C1 segment of cervical spinal cord (tissue), 14 donors: ENCODE data around the gene NRROS.

Source experiments
- DNase-seq, 14 donors: peaks; one replicate each; lab custom pipeline; 2025; lab: John Stamatoyannopoulos, UW

NRROS gene

DNA sequence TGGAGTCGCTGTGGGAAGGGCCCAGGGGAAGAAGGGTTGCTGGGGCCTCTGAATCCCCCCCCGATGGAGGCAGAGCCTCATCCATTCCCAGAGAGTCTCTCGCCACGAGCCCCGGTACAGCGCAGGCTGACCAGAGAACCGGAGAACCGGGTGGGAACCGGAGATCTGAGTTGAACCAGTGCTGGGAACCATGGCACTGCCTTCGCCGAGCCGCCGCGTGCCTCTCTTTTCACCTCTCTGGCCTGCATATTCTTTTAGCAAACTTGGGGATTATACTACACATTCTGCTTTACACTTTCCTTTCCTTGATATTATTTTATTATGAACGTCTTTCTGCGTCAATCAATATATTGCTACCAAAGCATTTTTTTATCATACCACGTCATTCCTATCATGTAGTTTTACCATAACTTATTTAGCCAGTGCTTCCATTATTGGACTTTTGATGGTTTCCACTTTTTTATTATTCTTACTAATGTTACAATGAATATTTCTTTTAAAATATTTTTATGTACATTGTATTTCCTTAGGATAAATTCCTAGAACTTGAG is 7.2 kb downstream of the NRROS start:
- DNase-seq, result no peak

DNA sequence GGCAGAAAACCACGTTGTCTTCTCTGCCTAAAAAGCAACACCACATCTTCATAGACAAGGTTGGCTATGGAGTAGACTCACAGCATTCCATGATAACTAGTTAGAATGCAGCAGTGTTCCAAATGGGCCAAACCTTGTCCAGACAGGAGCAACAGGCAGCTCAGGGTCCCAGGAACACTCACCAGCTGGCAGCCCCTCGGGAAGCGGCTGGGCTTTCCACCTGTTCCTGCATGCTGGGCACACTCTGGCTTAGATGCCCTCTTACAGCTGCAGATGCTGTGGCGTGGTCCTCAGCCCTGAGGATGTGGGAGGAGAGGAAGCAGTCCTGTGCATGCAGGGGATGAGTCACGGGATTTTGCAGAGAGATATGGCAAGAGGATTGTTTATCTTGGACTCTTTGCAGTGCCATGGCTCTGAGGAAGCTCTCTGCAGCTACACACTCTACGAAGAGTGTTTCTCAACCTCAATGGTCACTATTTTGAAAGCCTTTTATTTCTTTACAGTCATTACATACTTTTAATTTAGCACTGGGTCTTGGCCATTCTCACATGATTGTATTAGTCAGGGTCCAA is 11.3 kb downstream of the NRROS start:
- DNase-seq, result peak in 1 of 14 donors; percentile 6

DNA sequence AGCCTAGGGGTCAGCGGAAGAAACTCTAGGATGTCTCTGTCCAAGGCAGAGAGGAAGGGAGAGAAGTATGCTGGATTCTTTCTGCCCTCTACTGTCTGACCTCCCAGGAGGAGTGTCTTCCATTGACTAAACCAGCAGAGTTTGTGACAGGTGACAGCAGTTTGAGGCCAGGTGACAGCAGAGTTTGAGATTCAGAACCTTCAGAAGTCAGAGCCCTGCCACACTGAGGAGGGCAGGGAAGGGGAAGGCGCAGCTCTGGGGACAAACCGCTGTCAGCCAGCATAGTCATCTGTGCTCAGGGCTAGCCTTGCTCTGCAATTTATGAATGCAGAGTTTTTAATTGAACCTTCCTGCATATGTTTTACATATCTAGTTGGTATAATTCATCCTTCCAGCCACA is 12.3 kb downstream of the NRROS start:
- no peak for DNase-seq

DNA sequence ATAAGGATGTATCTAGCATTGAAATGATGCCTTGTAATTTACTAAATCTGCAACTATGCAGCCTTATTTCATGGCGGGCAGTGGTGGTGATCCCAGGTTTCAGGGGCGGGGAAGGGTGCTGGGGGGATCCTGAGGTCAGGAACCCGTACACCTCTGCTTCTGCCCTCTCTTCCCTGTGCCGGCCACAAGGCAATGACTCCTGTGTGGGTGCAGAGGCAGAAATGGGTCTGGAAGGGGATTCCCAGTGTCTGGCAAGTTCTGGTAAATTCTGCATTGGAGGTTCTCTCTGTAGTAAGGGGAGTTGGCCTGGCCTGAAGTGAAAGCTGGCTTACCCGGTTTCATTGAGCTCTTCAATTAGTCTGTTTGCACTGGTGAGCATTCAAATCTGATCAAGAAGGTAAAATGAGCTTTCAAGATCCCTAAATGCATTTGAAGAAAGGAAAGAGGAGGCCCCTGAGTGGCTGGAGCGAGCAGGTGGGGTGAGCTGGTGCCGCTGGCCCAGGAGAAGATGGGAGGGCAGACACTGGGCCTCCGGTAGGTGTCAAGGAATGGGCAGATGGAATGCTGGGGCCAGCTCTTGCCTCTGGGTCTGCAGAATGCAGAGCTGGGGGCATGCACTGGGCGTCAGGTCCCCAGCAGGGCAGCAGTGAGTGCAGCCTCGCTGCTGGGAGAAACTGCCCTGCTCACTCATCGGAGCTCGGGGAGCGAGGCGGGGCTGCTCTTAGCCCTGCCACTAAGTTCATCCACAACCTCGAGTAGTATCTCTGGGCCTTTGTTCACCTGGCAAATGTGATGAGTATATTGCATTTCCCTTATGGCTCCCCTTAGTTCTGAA is 13.7 kb downstream of the NRROS start:
- no peak for DNase-seq

DNA sequence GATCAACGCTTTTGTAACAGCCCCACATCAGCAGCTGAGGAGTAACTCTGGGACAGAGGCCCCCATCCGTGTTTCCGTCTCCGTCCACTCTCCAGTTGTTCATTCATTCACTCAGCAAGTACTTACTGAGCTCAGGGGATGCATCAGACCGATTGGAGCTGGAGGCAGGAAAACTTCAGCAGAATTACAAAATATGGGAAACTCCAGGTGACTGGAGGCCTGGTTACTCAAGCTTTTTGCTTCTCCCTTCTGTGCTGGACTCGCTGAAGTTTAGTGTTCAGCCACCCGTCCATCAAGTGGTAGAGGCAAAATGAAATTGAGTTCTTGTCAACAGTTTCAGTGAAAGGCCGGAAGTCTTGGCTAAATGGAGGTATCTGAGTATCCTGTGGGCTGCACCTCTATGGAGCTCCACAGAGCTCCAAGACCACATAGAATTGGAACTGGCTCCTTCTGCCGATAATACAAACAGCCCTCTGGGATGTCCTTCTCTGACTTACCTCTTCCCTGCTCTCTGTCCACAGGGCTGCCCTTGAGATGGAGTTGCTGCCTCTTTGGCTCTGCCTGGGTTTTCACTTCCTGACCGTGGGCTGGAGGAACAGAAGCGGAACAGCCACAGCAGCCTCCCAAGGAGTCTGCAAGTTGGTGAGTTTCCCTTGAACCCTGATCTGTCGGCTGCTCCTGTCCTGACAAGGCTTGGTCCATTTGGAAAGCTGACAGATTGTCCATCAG is 14.7 kb downstream of the NRROS start:
- DNase-seq, result no peak

DNA sequence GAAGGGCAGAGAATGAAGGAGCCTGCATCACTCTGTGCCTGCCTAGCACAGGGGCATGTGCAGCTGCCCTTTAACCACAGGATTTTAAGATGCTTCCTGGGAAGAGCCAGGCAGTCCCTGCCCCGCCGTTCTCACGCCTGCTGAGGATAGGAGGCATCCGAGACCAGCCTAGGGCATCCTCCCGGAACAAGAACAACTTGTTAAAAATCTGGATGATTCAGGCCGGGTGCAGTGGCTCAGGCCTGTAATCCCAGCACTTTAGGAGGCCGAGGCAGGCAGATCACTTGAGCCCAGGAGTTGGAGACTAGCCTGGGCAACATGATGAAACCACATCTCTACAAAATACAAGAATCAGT is 15.2 kb downstream of the NRROS start:
- DNase-seq, result no peak

DNA sequence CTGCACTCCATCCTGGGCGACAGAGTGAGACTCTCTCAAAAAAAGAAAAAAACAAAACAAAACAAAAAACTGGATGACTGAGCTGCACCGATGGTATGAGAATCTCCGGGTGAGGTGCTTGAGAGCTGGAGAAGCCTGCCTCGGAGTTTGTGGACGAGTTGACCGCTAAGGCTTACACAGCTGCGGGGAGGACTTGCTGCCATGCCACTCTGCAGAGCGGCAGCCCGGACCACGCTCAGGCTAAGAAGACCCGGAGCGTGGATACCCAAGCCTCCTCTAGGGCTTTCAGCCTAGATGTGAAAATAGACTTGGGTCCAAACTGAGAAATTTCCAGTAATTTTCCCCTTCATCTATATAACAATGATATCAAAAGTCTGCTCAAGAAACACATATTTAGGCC is 16.0 kb downstream of the NRROS start:
- DNase-seq, result no peak

DNA sequence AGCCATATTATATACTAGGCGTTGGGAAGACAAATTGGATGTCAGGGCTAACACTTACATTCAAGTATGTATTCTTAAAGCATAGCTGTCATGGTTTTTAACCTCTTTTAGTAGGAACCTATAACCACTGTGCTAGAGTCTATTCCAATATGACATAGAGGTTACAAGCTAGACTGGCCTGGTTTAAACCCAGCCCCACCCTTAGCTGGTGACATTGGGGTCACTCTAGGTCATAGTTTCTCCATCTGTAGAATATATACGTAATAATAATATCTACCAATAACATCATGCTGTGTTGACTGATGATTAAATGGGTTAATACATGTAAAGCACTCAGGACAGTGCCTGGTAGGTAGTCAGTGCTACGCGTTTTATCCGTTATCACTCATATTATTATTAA is 16.7 kb downstream of the NRROS start:
- no peak for DNase-seq

DNA sequence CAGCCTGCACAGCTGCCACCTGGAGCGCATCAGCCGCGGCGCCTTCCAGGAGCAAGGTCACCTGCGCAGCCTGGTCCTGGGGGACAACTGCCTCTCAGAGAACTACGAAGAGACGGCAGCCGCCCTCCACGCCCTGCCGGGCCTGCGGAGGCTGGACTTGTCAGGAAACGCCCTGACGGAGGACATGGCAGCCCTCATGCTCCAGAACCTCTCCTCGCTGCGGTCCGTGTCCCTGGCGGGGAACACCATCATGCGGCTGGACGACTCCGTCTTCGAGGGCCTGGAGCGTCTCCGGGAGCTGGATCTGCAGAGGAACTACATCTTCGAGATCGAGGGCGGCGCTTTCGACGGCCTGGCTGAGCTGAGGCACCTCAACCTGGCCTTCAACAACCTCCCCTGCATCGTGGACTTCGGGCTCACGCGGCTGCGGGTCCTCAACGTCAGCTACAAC is 20.4 kb downstream of the NRROS start:
- no peak for DNase-seq

DNA sequence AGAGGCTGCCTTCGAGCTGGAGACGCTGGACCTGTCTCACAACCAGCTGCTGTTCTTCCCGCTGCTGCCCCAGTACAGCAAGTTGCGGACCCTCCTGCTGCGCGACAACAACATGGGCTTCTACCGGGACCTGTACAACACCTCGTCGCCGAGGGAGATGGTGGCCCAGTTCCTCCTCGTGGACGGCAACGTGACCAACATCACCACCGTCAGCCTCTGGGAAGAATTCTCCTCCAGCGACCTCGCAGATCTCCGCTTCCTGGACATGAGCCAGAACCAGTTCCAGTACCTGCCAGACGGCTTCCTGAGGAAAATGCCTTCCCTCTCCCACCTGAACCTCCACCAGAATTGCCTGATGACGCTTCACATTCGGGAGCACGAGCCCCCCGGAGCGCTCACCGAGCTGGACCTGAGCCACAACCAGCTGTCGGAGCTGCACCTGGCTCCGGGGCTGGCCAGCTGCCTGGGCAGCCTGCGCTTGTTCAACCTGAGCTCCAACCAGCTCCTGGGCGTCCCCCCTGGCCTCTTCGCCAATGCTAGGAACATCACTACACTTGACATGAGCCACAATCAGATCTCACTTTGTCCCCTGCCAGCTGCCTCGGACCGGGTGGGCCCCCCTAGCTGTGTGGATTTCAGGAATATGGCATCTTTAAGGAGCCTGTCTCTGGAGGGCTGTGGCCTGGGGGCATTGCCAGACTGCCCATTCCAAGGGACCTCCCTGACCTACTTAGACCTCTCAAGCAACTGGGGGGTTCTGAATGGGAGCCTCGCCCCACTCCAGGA is 21.1 kb downstream of the NRROS start:
- no peak for DNase-seq

DNA sequence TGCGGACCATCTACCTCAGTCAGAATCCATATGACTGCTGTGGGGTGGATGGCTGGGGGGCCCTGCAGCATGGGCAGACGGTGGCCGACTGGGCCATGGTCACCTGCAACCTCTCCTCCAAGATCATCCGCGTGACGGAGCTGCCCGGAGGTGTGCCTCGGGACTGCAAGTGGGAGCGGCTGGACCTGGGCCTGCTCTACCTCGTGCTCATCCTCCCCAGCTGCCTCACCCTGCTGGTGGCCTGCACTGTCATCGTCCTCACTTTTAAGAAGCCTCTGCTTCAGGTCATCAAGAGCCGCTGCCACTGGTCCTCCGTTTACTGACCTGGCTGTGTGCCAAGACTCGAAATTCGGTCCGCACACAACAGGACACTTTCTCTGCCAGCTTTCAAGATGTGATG is 21.9 kb downstream of the NRROS start:
- DNase-seq, result no peak

DNA sequence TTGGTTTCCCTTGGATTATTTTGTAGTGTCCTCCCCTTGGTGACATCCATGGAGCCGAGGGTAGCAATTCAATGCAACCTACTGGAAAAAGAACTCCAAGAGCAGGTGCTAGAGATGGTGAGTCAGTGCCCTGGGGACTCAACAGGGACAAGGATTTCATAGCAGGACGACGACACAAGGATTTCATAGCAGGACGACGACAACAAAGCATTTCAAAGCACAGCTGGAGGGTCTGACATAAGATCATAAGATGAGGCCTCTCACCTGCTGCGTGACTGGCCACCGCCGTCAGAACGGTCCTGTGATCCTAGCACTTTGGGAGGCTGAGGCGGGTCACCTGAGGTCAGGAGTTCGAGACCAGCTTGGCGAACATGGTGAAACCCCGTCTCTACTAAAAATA is 22.5 kb downstream of the NRROS start:
- DNase-seq, result no peak

DNA sequence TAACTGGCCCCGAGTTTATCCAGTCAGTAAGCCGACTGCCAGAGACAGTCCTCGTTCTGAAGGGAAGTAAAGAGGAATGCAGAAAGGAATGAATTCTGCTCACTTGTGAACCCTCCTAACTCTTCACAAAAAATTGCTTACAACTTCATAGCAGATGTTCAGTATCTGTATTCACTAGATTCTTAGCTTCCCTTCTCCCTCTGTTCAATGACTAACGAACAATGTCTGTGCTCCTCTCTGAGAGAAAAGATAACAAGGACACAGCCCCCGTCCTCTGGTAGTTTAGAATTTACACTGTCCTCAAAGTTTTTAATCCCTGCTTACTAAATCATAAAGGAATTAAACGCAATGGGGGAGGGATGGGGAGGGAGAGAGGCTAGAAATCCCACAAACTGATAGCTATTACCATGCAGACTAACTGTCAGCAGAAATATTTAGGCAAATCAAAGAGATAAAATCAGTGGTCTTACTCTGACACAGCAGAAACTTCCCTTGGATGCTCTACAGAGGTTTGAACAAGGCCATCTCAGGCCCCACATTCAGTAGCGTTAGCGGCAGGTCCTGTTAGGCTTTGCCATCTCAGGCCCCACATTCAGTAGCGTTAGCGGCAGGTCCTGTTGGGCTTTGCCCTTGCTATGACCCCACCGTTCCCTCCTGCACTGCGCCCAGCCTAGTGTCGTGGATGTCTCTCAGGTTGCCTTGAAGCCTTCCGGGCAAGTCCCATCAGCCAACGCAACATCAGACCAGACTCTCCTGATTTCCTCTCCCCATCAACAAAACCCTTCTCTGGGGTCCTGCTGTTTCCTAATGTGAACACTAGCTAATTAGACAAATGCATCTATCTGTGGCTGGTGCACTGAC is 23.4 kb downstream of the NRROS start:
- no peak for DNase-seq

DNA sequence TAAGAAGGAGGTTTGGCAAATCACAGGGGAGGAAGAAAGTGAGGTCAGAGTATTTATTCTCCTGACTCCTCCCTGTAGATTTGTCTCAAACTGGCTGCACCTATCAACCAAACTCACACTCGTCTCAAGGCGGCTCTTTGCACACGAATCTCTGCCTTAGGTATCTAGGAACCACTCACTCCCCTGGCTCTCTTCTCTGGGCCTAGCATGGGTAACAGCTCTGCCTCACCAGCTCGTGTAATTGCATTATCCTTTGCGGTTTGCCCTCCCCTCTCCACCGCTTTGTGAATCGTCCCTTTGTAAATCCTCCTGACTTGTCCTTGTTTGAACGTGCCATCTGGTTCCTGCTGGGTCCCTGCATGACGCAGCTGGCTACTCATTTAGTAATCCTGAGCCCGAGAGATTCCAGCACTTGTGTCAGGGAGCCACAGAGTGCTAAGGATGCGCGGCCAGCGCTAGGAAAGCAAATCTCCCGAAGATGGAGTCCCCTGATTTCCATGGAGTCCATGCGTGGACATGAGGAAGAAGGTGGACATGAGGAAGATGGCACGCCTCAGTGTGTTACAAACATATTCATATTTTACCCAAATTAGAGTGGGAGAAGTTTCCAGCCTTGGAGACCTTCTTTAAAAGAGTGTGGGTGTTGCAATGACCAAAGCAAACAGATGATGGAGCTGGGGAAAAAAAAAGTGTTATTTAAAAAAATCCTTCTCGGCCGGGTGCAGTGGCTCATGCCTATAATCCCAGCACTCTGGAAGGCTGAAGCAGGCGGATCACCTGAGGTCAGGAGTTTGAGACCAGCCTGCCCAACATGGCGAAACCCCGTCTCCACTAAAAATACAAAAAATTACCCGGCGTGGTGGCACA is 26.7 kb downstream of the NRROS start:
- DNase-seq, result peak in 10 of 14 donors; percentile 9 to 94 (median 22)

DNA sequence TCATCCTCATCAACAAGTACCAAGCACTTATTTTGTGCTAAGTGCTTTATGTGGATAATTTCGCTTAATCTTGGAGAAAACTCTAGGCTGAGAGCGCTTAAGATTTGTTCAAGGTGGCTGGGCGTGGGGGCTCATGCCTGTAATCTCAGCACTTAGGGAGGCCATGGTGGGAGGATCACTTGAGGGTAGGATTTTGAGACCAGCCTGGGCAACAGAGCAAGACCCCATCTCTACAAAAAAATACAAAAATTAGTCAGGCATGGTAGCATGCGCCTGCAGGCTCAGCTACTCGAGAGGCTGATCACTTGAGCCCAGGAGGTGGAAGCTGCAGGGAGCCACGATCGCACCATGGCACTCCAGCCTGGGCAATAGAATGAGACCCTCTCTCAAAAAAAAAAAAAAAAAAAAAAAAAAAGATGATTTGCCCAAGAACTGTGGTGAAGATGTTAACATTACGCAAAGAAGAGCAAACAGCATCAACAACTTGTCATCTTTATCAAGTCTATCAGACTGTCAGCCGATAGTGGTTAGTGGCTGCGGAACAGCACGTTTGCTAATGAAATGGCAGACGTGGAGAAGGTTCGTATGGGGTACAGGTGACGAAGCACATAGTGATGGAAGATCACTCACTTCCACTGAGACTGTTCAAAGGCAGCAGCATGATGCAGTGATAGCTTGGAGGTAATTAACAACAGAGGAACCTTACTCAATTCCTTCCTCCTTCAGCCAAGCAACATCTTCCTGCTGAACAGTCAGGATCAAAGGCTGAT is 27.7 kb downstream of the NRROS start:
- DNase-seq, result no peak

DNA sequence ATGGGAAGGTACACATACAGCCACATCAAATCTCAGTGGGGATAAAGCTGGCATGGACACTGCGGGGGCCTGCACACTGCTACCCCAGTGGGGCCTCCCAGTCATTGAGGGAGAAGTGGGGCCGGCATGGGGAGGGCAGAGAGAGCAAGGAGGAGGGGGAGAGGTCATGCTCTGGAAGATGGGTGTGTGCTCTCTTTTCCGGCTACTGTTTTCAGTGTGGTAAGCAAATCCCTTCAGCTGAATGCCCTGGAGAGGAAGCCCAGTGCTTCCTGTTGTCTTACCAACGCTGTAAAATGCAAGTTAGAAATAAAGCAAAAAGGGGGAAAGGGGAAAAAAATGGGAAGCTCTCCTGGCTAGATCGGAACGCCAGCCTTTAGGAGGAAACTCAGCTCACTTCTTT is 30.8 kb downstream of the NRROS start:
- DNase-seq, result no peak

DNA sequence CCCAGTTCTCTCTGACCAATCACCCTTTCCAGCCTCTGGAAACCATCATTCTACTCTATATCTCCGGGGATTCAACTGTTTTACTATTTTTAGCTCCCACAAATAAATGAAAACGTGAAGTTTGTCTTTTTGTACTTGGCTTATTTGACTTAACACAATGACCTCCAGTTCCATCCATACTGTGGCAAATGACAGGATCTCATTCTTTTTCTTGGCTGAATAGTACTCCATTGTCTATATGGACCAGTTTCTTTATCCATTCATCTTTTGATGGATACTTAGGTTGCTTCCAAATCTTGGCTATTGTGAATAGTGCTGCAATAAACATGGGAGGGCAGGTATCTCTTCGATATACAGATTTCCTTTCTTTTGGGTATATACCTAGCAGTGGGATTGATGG is 34.1 kb downstream of the NRROS start:
- no peak for DNase-seq

DNA sequence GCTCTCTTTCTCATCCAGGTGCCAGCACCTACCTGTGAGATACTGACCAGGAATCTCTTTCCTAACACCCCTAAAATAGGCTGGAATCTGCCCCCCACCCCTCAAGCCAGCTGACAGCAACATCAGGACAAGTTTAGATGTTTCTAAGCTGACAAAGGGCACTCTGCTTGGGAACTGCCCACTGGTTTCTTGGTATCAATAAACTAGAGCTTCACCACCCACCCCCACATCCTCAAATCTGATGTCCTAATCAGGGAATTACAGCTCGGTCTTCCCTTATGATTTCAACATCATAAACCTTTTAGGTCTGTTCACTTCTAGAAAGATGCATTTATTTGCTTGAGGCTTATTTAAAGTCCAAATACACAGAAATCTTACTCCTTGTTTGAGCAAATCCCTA is 37.9 kb downstream of the NRROS start:
- DNase-seq, result no peak

DNA sequence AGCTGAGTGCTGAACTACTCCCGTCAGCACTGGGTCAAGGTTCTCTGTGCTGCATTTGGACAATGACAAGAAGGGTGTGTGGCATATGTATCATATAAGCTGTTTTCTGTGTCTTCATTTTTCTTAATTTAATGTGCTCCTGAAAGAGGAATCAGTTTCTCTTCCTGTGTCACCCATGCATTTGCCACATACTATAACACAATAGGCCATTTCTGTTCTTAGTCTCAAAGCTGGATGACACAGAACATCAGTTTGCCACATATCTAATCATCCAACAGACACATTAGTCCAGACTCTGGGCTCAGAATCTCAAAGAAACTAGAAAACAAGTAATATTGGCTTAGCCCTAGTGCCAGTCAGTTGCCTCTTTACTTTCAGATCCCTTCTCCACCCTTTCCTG is 38.4 kb downstream of the NRROS start:
- no peak for DNase-seq
